K562 (cell line): ENCODE results near the gene TMX4. TPM values are rescaled to one million over a fixed set of nuclear protein-coding genes. Genes with fewer than 3 reads are reported as not detected.
A peak's percentile ranks its signal among the peaks of the same experiment; 100 is the strongest.

Experiments used
- ATAC-seq: fragments of 200-7000 bp; cut with Tn5 transposase; 3 replicates; pipeline ENCODE4 v1.9.1; 2020; ENCODE audit warnings: moderate library complexity
- BruUV-seq: library from RNA; stranded (reverse); fragments of 400-500 nt; replicated peaks from 2 replicates; lab custom pipeline; 2021; lab: Mats Ljungman, UMichigan
- CTCF ChIA-PET: fragments of 300-600 bp; formaldehyde crosslinking; extraction: SDS; loops from one replicate; lab custom pipeline; 2021; ENCODE audit warnings: low intra/inter-chr PET ratio; lab: Yijun Ruan, JAX
- POLR2A ChIA-PET: fragments of 300-600, 350-650 bp; sonication (Branson Sonifier 250); formaldehyde crosslinking; extraction: SDS; loops from one replicate; lab custom pipeline; 2021; ENCODE audit warnings: antibody characterized with exemption, inconsistent platforms; lab: Yijun Ruan, JAX
- DNase-seq, 4 experiments: peaks; one replicate each; pipeline versions ENCODE4 v3.0.0 to v3.0.0-alpha.2; 2011 to 2018; ENCODE audit warnings: low spot score in 3 of 4, mixed read lengths in 3 of 4; ENCODE audit errors: extremely low read depth in 1 of 4
- FAIRE-seq: peaks from 2 replicates; lab custom pipeline; 2011; peaks lifted over from hg19 to GRCh38; lab: Jason Lieb, UNC
- H2AFZ ChIP-seq: 2 replicates; pipeline ENCODE4 v1.6.0; 2011; ENCODE audit warnings: low read depth, low read length, control low read depth, inconsistent platforms
- H3K27ac ChIP-seq: fragments of 200-600 bp; 3 replicates; pipeline ENCODE4 v1.8.0; 2011; ENCODE audit warnings: low read depth, mild to moderate bottlenecking, control low read depth, inconsistent platforms, low read length, moderate library complexity, mixed read lengths; ENCODE audit errors: extremely low read depth
- H3K27me3 ChIP-seq, 2 experiments: fragments of 300-600 bp in 1 of 2; 2 replicates in 1 of 2; 3 replicates in 1 of 2; pipeline versions ENCODE4 v1.6.0 to v1.8.0; 2011; ENCODE audit warnings: inconsistent platforms in 2 of 2, low read length in 2 of 2, mild to moderate bottlenecking in 1 of 2, mixed read lengths in 1 of 2, moderate library complexity in 1 of 2; ENCODE audit not compliant: control insufficient read depth in 2 of 2, insufficient read depth in 2 of 2
- H3K36me3 ChIP-seq: fragments of 300-600 bp; 3 replicates; pipeline ENCODE4 v1.8.0; 2011; ENCODE audit warnings: mild to moderate bottlenecking, low read length, inconsistent platforms; ENCODE audit not compliant: control insufficient read depth, insufficient read depth
- H3K4me1 ChIP-seq, 2 experiments: fragments of 200-600 bp in 1 of 2; replicated peaks in 1 of 2; 2 replicates in 1 of 2; 3 replicates in 1 of 2; pipeline versions ENCODE4 v1.5.1 to v1.8.0; 2011; ENCODE audit warnings: inconsistent platforms in 2 of 2, low read length in 2 of 2, mild to moderate bottlenecking in 1 of 2, mixed read lengths in 1 of 2, moderate library complexity in 1 of 2; ENCODE audit not compliant: control insufficient read depth in 2 of 2, insufficient read depth in 2 of 2
- H3K4me2 ChIP-seq: 2 replicates; pipeline ENCODE4 v1.6.1; 2011; ENCODE audit warnings: low read length, control low read depth, inconsistent platforms, mixed read lengths; ENCODE audit not compliant: insufficient read depth
- H3K4me3 ChIP-seq: fragments of 200-600 bp; sonication (generic), shearing (Covaris generic); 2 replicates; pipeline ENCODE4 v1.5.1; 2016; ENCODE audit warnings: control low read depth, inconsistent platforms
- H3K79me2 ChIP-seq: fragments of 200-600 bp; 3 replicates; pipeline ENCODE4 v1.8.0; 2011; ENCODE audit warnings: low read length, inconsistent platforms; ENCODE audit not compliant: control insufficient read depth, insufficient read depth
- H3K9ac ChIP-seq, 2 experiments: 2 replicates each; pipeline versions ENCODE4 v1.6.0 to v1.6.1; 2011; ENCODE audit warnings: low read depth in 2 of 2, low read length in 2 of 2, control low read depth in 1 of 2, inconsistent platforms in 1 of 2, mild to moderate bottlenecking in 1 of 2, mixed read lengths in 1 of 2; ENCODE audit not compliant: insufficient read depth in 1 of 2
- H3K9me1 ChIP-seq: one replicate; pipeline ENCODE4 v1.6.0; 2011; ENCODE audit warnings: inconsistent platforms, mild to moderate bottlenecking, low read length, moderate library complexity; ENCODE audit not compliant: control insufficient read depth, insufficient read depth
- H3K9me3 ChIP-seq: replicated peaks from 2 replicates; pipeline ENCODE4 v1.5.1; 2011; ENCODE audit warnings: low read depth, low read length, inconsistent platforms; ENCODE audit not compliant: control insufficient read depth, insufficient read depth
- H4K20me1 ChIP-seq: replicated peaks from 2 replicates; pipeline ENCODE4 v1.6.1; 2011; ENCODE audit warnings: low read length, inconsistent platforms, mixed read lengths; ENCODE audit not compliant: control insufficient read depth, insufficient read depth
- ARHGAP35 ChIP-seq: fragments of 450-650 bp; IDR thresholded peaks from 2 replicates; pipeline ENCODE4 v1.6.1; 2018; ENCODE audit not compliant: partially characterized antibody
- CSDE1 ChIP-seq, 2 experiments: fragments of 450-650 bp; IDR thresholded peaks; 2 replicates each; pipeline ENCODE4 v1.6.1; 2016; ENCODE audit warnings: mild to moderate bottlenecking in 1 of 2
- FOXJ2 ChIP-seq: fragments of 200-800 bp; sonication (Bioruptor generic); IDR thresholded peaks from 2 replicates; pipeline ENCODE4 v1.6.1; 2016; ENCODE audit warnings: missing genetic modification characterization, missing compliant biosample characterization
- HNRNPH1 ChIP-seq: fragments of 200-400 bp; formaldehyde crosslinking; optimal IDR thresholded peaks from 2 replicates; pipeline ENCODE3; 2017; ENCODE audit warnings: low read depth, mild to moderate bottlenecking, low read length, moderate library complexity
- KLF1 ChIP-seq: fragments of 450-650 bp; IDR thresholded peaks from 2 replicates; pipeline ENCODE4 v1.6.1; 2016; ENCODE audit warnings: missing genetic modification characterization, missing compliant biosample characterization
- MED1 ChIP-seq: sonication (generic); formaldehyde crosslinking; IDR thresholded peaks from 2 replicates; pipeline ENCODE4 v1.8.1; 2023; ENCODE audit warnings: missing genetic modification reagents, borderline replicate concordance
- MXI1 ChIP-seq: IDR thresholded peaks from 2 replicates; pipeline ENCODE4 v1.6.1; 2011; ENCODE audit warnings: low read depth, mild to moderate bottlenecking, improper control_type of control experiment, low read length
- POLR2A ChIP-seq: fragments of 450-650 bp; conservative IDR thresholded peaks from 2 replicates; pipeline ENCODE4 v1.6.1; 2016
- ZNF766 ChIP-seq: fragments of 200-800 bp; sonication (Bioruptor generic); conservative IDR thresholded peaks from 2 replicates; pipeline ENCODE4 v1.6.1; 2016; ENCODE audit warnings: missing genetic modification characterization, missing compliant biosample characterization
- WGBS: fragments of 100-300 bp; shearing (Covaris generic); methylation state at CpG from one replicate; pipeline ENCODE4 v1.1.6; 2016; ENCODE audit warnings: low coverage, mixed read lengths; ENCODE audit not compliant: insufficient coverage; ENCODE audit errors: missing lambda C conversion rate; 5-methylcytosine and 5-hydroxymethylcytosine counted together
- in situ Hi-C: fragments of 300-500 bp; cut with MboI; formaldehyde crosslinking; loops from 4 replicates; pipeline ENCODE4 v1.15.0; 2018; ENCODE audit warnings: inconsistent platforms, mixed read lengths
- intact Hi-C: fragments of 100-400 bp; cut with micrococcal nuclease; formaldehyde crosslinking; loops from 2 replicates; pipeline ENCODE4 v1.14.2; 2022
- polyA plus RNA-seq, 8 experiments: library from polyadenylated mRNA; depleted of rRNA in 4 of 8; stranded (reverse) in 5 of 8; unstranded in 3 of 8; fragments of >200 nt; fragmentation: Nextera tagmentation in 2 of 8; fragmentation: Illumina TruSeq in 1 of 8; extraction: Ambion mirVana in 2 of 8; extraction: Trizol in 1 of 8; gene quantifications; 2 replicates each; pipeline versions ENCODE4 v1.2.1 to v1.2.3, GENCODE V29; 2011 to 2014; ENCODE audit warnings: inconsistent platforms in 1 of 8, missing spikeins in 1 of 8
- total RNA-seq, 7 experiments: library from RNA; depleted of rRNA in 6 of 7; stranded (reverse); fragments of >200 nt in 6 of 7; fragmentation: Illumina TruSeq in 2 of 7; extraction: Trizol in 2 of 7; gene quantifications; 2 replicates each; pipeline versions ENCODE4 v1.2.1 to v1.2.3, GENCODE V29; 2011 to 2021; ENCODE audit warnings: low replicate concordance in 1 of 7

Gene TMX4
- total and polyA plus RNA-seq, 9 of the 15 experiments (the other 6 are each of a cell fraction or from before 2014, with no cell fraction given), result 4.4 to 19.3 (median 10.8) TPM

- peak; percentile 32; the same call in 1 of the 2 replicates for TF ChIP-seq KLF1
- TF ChIP-seq POLR2A, result peak; percentile 80
- no peak for TF ChIP-seq MED1 (CRISPR knock-in tag)
- no peak for TF ChIP-seq HNRNPH1
- peak; percentile 97 for TF ChIP-seq MXI1
- TF ChIP-seq ZNF766, result peak; percentile 39; the same call in 1 of the 2 replicates
- no peak for TF ChIP-seq ARHGAP35
- peak in 1 of 2 experiments; percentile 90; a peak in 2 of 4 replicates for TF ChIP-seq CSDE1 (IDR thresholded peaks at IDR 0.05)
Observed at GRCh38 chr20:8019246-8019997, at the start of gene TMX4 (continued).

- Histone ChIP-seq H3K9me1 (no peaks in the 10 kb centered on the region), H2AFZ (no peak overlapping the region), H4K20me1 (no peaks in the 10 kb centered on the region), H3K4me1 (no peaks in the 10 kb centered on the region), H3K36me3 (no peaks in the 10 kb centered on the region), H3K4me3 (no peak overlapping the region), H3K9ac (no peak overlapping the region), H3K4me2 (no peak overlapping the region), H3K79me2 (no peaks in the 10 kb centered on the region), H3K27me3 (no peaks in the 10 kb centered on the region), H3K9me3 (no peaks in the 10 kb centered on the region), H3K27ac (no peak overlapping the region)
- ATAC-seq, result no peak
- TF ChIP-seq FOXJ2, result no peak
- BruUV-seq, result no TSS peak
- no peak for FAIRE-seq
- WGBS, result 2% methylated on average over 5 of the region's 5 CpGs
- in situ Hi-C loops, result no loop called here
- POLR2A ChIA-PET, result no interaction called here
- CTCF ChIA-PET, result no interaction called here
- intact Hi-C loops, result no loop called here
- DNase-seq, result no peak
Observed at GRCh38 chr20:8067082-8067481, 47.5 kb upstream of the TMX4 start.
